K562 (cell line): Measurements from ENCODE around the gene FGD6. TPM values are rescaled to one million over a fixed set of nuclear protein-coding genes. Genes with fewer than 3 reads are reported as not detected.

Source experiments
- DEAF1 ChIP-seq: fragments of 450-650 bp; formaldehyde crosslinking; IDR thresholded peaks from 2 replicates; pipeline ENCODE4 v1.4.0; 2020; ENCODE audit warnings: mild to moderate bottlenecking, moderate library complexity
- E4F1 ChIP-seq: fragments of 250-450 bp; sonication (Bioruptor Pico); IDR thresholded peaks from 2 replicates; pipeline ENCODE4 v1.5.0; 2021; ENCODE audit warnings: mild to moderate bottlenecking, borderline replicate concordance
- FOS ChIP-seq: IDR thresholded peaks from 3 replicates; pipeline ENCODE4 v1.6.1; 2011; ENCODE audit not compliant: insufficient read length; ENCODE audit errors: extremely low read depth
- RUNX1 ChIP-seq: sonication (generic); IDR thresholded peaks from 2 replicates; pipeline ENCODE4 v1.6.1; 2016; ENCODE audit warnings: antibody characterized with exemption, low read depth
- SP2 ChIP-seq: IDR thresholded peaks from 2 replicates; pipeline ENCODE4 v1.6.1; 2011; ENCODE audit warnings: mild to moderate bottlenecking, low read depth, low read length, moderate library complexity; ENCODE audit not compliant: poor library complexity, severe bottlenecking; ENCODE audit errors: extremely low read depth
- TAF9B ChIP-seq: fragments of 450-650 bp; IDR thresholded peaks from 2 replicates; pipeline ENCODE4 v1.6.1; 2018; ENCODE audit warnings: mild to moderate bottlenecking; ENCODE audit not compliant: partially characterized antibody
- THRAP3 ChIP-seq: fragments of 450-650 bp; IDR thresholded peaks from 2 replicates; pipeline ENCODE4 v1.6.1; 2016; ENCODE audit warnings: mild to moderate bottlenecking, inconsistent platforms, borderline replicate concordance
- ZFP1 ChIP-seq: fragments of 450-650 bp; formaldehyde crosslinking; IDR thresholded peaks from 2 replicates; pipeline ENCODE4 v1.4.0; 2020; ENCODE audit warnings: mild to moderate bottlenecking, mixed read lengths
- polyA plus RNA-seq, 8 experiments: library from polyadenylated mRNA; depleted of rRNA in 4 of 8; stranded (reverse) in 5 of 8; unstranded in 3 of 8; fragments of >200 nt; fragmentation: Nextera tagmentation in 2 of 8; fragmentation: Illumina TruSeq in 1 of 8; extraction: Ambion mirVana in 2 of 8; extraction: Trizol in 1 of 8; gene quantifications; 2 replicates each; pipeline versions ENCODE4 v1.2.1 to v1.2.3, GENCODE V29; 2011 to 2014; ENCODE audit warnings: inconsistent platforms in 1 of 8, missing spikeins in 1 of 8
- total RNA-seq, 7 experiments: library from RNA; depleted of rRNA in 6 of 7; stranded (reverse); fragments of >200 nt in 6 of 7; fragmentation: Illumina TruSeq in 2 of 7; extraction: Trizol in 2 of 7; gene quantifications; 2 replicates each; pipeline versions ENCODE4 v1.2.1 to v1.2.3, GENCODE V29; 2011 to 2021; ENCODE audit warnings: low replicate concordance in 1 of 7

Gene FGD6
- total and polyA plus RNA-seq, 9 of the 15 experiments (the other 6 are each of a cell fraction or from before 2014, with no cell fraction given) = 1.5 to 11.1 (median 5.8) TPM

GRCh38 chr12:95261109-95261508 is 43.8 kb upstream of the FGD6 start (continued):
- TF ChIP-seq E4F1 (CRISPR knock-in tag) (no peak), THRAP3 (no peak), SP2 (no peak), DEAF1 (CRISPR knock-in tag) (no peak), TAF9B (no peak), ZFP1 (no peak), RUNX1 (no peak), FOS (no peak)
